Measurements from ENCODE around the gene ZNF688.
"Not testable (repeated sequence)": the region's sequence is repeated elsewhere in the genome, so short reads cannot be mapped to it uniquely, and the experiment has no call there.

ZNF688 gene

GRCh38 chr16:30524575-30525568 lies 46.6 kb downstream of the ZNF688 start:
- Mint-ChIP-seq H3K27me3 (no peaks in the 10 kb centered on the region), H3K27ac (no peak overlapping the region), H3K4me1 (peaks cover 34% of the 10 kb centered on the region), H3K4me3 (peak overlapping the region; percentile 45), H3K9me3 (no peaks in the 10 kb centered on the region), H3K36me3 (peaks cover 25% of the 10 kb centered on the region)
- ATAC-seq: no peak

GRCh38 chr16:30523768-30524574 lies 47.5 kb downstream of the ZNF688 start:
- Mint-ChIP-seq H3K9me3 (no peaks in the 10 kb centered on the region), H3K4me1 (peaks cover 32% of the 10 kb centered on the region), H3K4me3 (peak overlapping the region; percentile 5), H3K36me3 (peaks cover 34% of the 10 kb centered on the region), H3K27me3 (no peaks in the 10 kb centered on the region), H3K27ac (no peak overlapping the region)
- no peak for ATAC-seq

DNA sequence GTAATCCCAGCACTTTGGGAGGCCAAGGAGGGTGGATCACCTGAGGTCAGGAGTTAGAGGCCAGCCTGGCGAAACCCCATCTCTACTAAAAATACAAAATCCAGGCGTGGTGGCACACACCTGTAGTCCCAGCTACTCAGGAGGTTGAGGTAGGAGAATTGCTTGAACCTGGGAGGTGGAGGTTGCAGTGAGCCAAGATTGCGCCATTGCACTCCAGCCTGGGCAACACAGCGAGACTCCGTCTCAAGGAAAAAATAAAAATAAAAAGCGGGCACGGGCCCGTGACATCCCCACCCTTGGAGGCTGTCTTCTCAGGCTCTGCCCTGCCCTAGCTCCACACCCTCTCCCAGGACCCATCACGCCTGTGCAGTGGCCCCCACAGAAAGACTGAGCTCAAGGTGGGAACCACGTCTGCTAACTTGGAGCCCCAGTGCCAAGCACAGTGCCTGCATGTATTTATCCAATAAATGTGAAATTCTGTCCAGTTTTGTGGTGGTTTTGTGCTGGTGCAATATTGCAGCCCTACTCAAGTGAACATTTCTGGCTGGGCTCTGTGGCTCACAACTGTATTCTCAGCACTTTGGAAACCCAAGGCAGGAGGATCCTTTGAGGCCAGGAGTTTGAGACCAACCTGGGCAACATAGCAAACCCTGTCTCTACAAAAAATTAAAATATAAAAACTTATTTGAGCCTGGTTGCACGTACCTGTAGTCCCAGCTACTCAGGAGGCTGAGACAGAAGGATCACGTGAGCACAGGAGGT lies 48.6 kb downstream of the ZNF688 start:
- H3K4me3 Mint-ChIP-seq, H3K9me3 Mint-ChIP-seq, ATAC-seq, H3K27me3 Mint-ChIP-seq: not testable (repeated sequence)
- Mint-ChIP-seq H3K4me1 (peaks cover 21% of the 10 kb centered on the region), H3K27ac (peak overlapping the region; percentile 34), H3K36me3 (peaks cover 44% of the 10 kb centered on the region)

- Mint-ChIP-seq H3K27ac (peak overlapping the region; percentile 34), H3K27me3 (no peaks in the 10 kb centered on the region), H3K4me1 (peaks cover 14% of the 10 kb centered on the region), H3K9me3 (no peaks in the 10 kb centered on the region), H3K36me3 (peaks cover 53% of the 10 kb centered on the region), H3K4me3 (no peak overlapping the region)
- no peak for ATAC-seq
Measured at GRCh38 chr16:30521873-30522641, 49.5 kb downstream of the ZNF688 start.

GRCh38 chr16:30521476-30521872 lies 50.0 kb downstream of the ZNF688 start:
- H3K4me1 Mint-ChIP-seq: peaks cover 14% of the 10 kb centered on the region
- no peak overlapping the region for H3K4me3 Mint-ChIP-seq
- peaks cover 59% of the 10 kb centered on the region for H3K36me3 Mint-ChIP-seq
- H3K9me3 Mint-ChIP-seq: no peaks in the 10 kb centered on the region
- H3K27me3 Mint-ChIP-seq: no peaks in the 10 kb centered on the region
- ATAC-seq: no peak
- peak overlapping the region; percentile 34 for H3K27ac Mint-ChIP-seq
